Measurements from ENCODE around the gene EPB42. TPM values are rescaled to one million over a fixed set of nuclear protein-coding genes. Genes with fewer than 3 reads are reported as not detected.

Gene EPB42
- total RNA-seq, 4 donors from 2014 or later, result 0.12 to 0.40 TPM; not detected in 2

GRCh38 chr15:43243020-43243645 is 22.3 kb upstream of the EPB42 start:
- no peak for TF ChIP-seq POLR2AphosphoS5 (IDR thresholded peaks at IDR 0.05)
- no peak for TF ChIP-seq EP300 (IDR thresholded peaks at IDR 0.05)
- TF ChIP-seq CTCF (IDR thresholded peaks at IDR 0.05), result no peak
- no peak for TF ChIP-seq POLR2A (IDR thresholded peaks at IDR 0.05)

GRCh38 chr15:43242616-43243015 is 21.8 kb upstream of the EPB42 start:
- no peak overlapping the region for H3K4me3 ChIP-seq
- H3K27ac ChIP-seq, result no peak overlapping the region
- ATAC-seq, result no peak
- H3K36me3 ChIP-seq, result no peaks in the 10 kb centered on the region
- peaks cover 17% of the 10 kb centered on the region for H3K27me3 ChIP-seq
- WGBS, 2 donors (ENCODE audit: low coverage in 1 of 2), result 81% methylated on average over 3 to 5 of the region's 5 CpGs
- H3K9me3 ChIP-seq, result no peaks in the 10 kb centered on the region
- H3K4me1 ChIP-seq, result no peaks in the 10 kb centered on the region
- TF ChIP-seq POLR2AphosphoS5 (IDR thresholded peaks at IDR 0.05) (no peak), CTCF (IDR thresholded peaks at IDR 0.05) (no peak), EP300 (IDR thresholded peaks at IDR 0.05) (no peak), POLR2A (IDR thresholded peaks at IDR 0.05) (no peak)

More at GRCh38 chr15:43243020-43243645, 22.3 kb upstream of the EPB42 start:
- ATAC-seq, result no peak
- Histone ChIP-seq H3K4me3 (no peak overlapping the region), H3K36me3 (no peaks in the 10 kb centered on the region), H3K27me3 (peaks cover 11% of the 10 kb centered on the region), H3K4me1 (no peaks in the 10 kb centered on the region), H3K27ac (no peak overlapping the region), H3K9me3 (no peaks in the 10 kb centered on the region)
- WGBS, 2 donors (ENCODE audit: low coverage in 1 of 2), result 85 to 93% methylated on average over 2 of the region's 2 CpGs

- WGBS, 2 donors (ENCODE audit: low coverage in 1 of 2), result 30 to 67% methylated on average over 1 of the region's 1 CpG
- Histone ChIP-seq H3K4me1 (no peaks in the 10 kb centered on the region), H3K9me3 (no peaks in the 10 kb centered on the region), H3K4me3 (no peak overlapping the region), H3K36me3 (no peaks in the 10 kb centered on the region), H3K27ac (peak overlapping the region in 3 of 4 donors; percentile 43 to 63 (median 47)), H3K27me3 (peaks cover 25% of the 10 kb centered on the region)
- TF ChIP-seq POLR2AphosphoS5 (IDR thresholded peaks at IDR 0.05) (no peak), EP300 (IDR thresholded peaks at IDR 0.05) (no peak), POLR2A (IDR thresholded peaks at IDR 0.05) (no peak), CTCF (IDR thresholded peaks at IDR 0.05) (no peak)
- peak; percentile 89 for ATAC-seq
Measured at GRCh38 chr15:43241100-43241499, 20.3 kb upstream of the EPB42 start.

GRCh38 chr15:43239732-43240491 is 19.1 kb upstream of the EPB42 start:
- no peaks in the 10 kb centered on the region for H3K9me3 ChIP-seq

More at GRCh38 chr15:43239732-43240491, 19.1 kb upstream of the EPB42 start:
- no peak for ATAC-seq
- H3K4me1 ChIP-seq, result no peaks in the 10 kb centered on the region
- no peak overlapping the region for H3K27ac ChIP-seq
- H3K36me3 ChIP-seq, result no peaks in the 10 kb centered on the region
- no peak overlapping the region for H3K4me3 ChIP-seq
- WGBS, 2 donors (ENCODE audit: low coverage in 1 of 2), result 68 to 73% methylated on average over 3 to 7 of the region's 7 CpGs
- H3K27me3 ChIP-seq, result peaks cover 25% of the 10 kb centered on the region
- TF ChIP-seq POLR2AphosphoS5 (IDR thresholded peaks at IDR 0.05) (no peak), EP300 (IDR thresholded peaks at IDR 0.05) (no peak), CTCF (IDR thresholded peaks at IDR 0.05) (no peak), POLR2A (IDR thresholded peaks at IDR 0.05) (no peak)

Measured in gastroesophageal sphincter (tissue), 4 donors.